ENCODE data around the gene CRNN. TPM values are rescaled to one million over a fixed set of nuclear protein-coding genes. Genes with fewer than 3 reads are reported as not detected.
A peak's percentile ranks its signal among the peaks of the same experiment; 100 is the strongest.

The CRNN gene
- total and polyA plus RNA-seq, 5 experiments from 2014 or later, result not detected

- Mint-ChIP-seq H3K4me1 (no peaks in the 10 kb centered on the region), H3K27me3 (no peaks in the 10 kb centered on the region), H3K4me3 (no peak overlapping the region), H3K9me3 (no peaks in the 10 kb centered on the region), H3K36me3 (no peaks in the 10 kb centered on the region), H3K27ac (no peak overlapping the region)
- POLR2A ChIA-PET, result no interaction called here
- no peak for ATAC-seq
- DNase-seq, result no peak
Measured at GRCh38 chr1:152447484-152447883, 33.4 kb upstream of the CRNN start.

- Mint-ChIP-seq H3K4me1 (peaks cover 0 to 6% (median 5%) of the 10 kb centered on the region in 4 donors), H3K27me3 (peaks cover 0 to 3% (median 1%) of the 10 kb centered on the region in 5 donors)
Measured at GRCh38 chr1:152444045-152444444, 30.0 kb upstream of the CRNN start.

GRCh38 chr1:152442765-152443164, 28.7 kb upstream of the CRNN start:
- Mint-ChIP-seq H3K27me3 (peaks cover 0 to 16% (median 4%) of the 10 kb centered on the region in 5 donors), H3K9me3 (no peaks in the 10 kb centered on the region), H3K4me3 (no peak overlapping the region), H3K36me3 (no peaks in the 10 kb centered on the region), H3K4me1 (peaks cover 0 to 6% (median 5%) of the 10 kb centered on the region in 4 donors), H3K27ac (peak overlapping the region in 1 of 10 donors; percentile 30)
- no peak for ATAC-seq
- no peak for DNase-seq
- POLR2A ChIA-PET, result no interaction called here

More at GRCh38 chr1:152444045-152444444, 30.0 kb upstream of the CRNN start:
- POLR2A ChIA-PET, result no interaction called here
- H3K9me3 Mint-ChIP-seq, result no peaks in the 10 kb centered on the region
- no peaks in the 10 kb centered on the region for H3K36me3 Mint-ChIP-seq
- no peak for ATAC-seq
- H3K4me3 Mint-ChIP-seq, result no peak overlapping the region
- H3K27ac Mint-ChIP-seq, result no peak overlapping the region
- DNase-seq, result no peak

GRCh38 chr1:152442301-152442700, 28.2 kb upstream of the CRNN start:
- DNase-seq (no peak), ATAC-seq (no peak)
- H3K27me3 Mint-ChIP-seq, result peaks cover 1 to 21% (median 8%) of the 10 kb centered on the region in 5 donors
- H3K9me3 Mint-ChIP-seq, result no peaks in the 10 kb centered on the region
- no peaks in the 10 kb centered on the region for H3K36me3 Mint-ChIP-seq
- H3K4me1 Mint-ChIP-seq, result peaks cover 0 to 6% (median 5%) of the 10 kb centered on the region in 4 donors
- H3K4me3 Mint-ChIP-seq, result no peak overlapping the region
- no peak overlapping the region for H3K27ac Mint-ChIP-seq
- POLR2A ChIA-PET, result no interaction called here

- no peak for DNase-seq
- Mint-ChIP-seq H3K27me3 (peaks cover 1 to 26% (median 13%) of the 10 kb centered on the region in 5 donors), H3K9me3 (no peaks in the 10 kb centered on the region), H3K4me3 (no peak overlapping the region), H3K27ac (peak overlapping the region in 1 of 10 donors; percentile 80), H3K4me1 (peaks cover 0 to 6% (median 5%) of the 10 kb centered on the region in 4 donors), H3K36me3 (no peaks in the 10 kb centered on the region)
- no peak for ATAC-seq
- POLR2A ChIA-PET, result interaction anchor here (1.5 kb wide), 1 partner anchor 253 kb away, joined by 3 read pairs; no protein-coding TSS in a partner anchor
Measured at GRCh38 chr1:152441756-152442155, 27.7 kb upstream of the CRNN start.

GRCh38 chr1:152440635-152441471, 26.8 kb upstream of the CRNN start:
- peak; percentile 97 to 100 for ATAC-seq
- Mint-ChIP-seq H3K27me3 (peaks cover 9 to 35% (median 20%) of the 10 kb centered on the region in 5 donors), H3K4me3 (no peak overlapping the region), H3K4me1 (peaks cover 0 to 6% (median 5%) of the 10 kb centered on the region in 4 donors), H3K9me3 (no peaks in the 10 kb centered on the region), H3K27ac (peak overlapping the region in 1 of 10 donors; percentile 77), H3K36me3 (no peaks in the 10 kb centered on the region)
- POLR2A ChIA-PET, result interaction anchor here (1.5 kb wide), 1 partner anchor 252 kb away, joined by 3 read pairs; no protein-coding TSS in a partner anchor
- peak; percentile 22 to 83 (median 60) for DNase-seq

- Mint-ChIP-seq H3K9me3 (no peaks in the 10 kb centered on the region), H3K4me1 (peaks cover 0 to 6% (median 5%) of the 10 kb centered on the region in 4 donors), H3K27ac (peak overlapping the region in 1 of 10 donors; percentile 16), H3K27me3 (peaks cover 9 to 38% (median 21%) of the 10 kb centered on the region in 5 donors), H3K4me3 (no peak overlapping the region), H3K36me3 (no peaks in the 10 kb centered on the region)
- POLR2A ChIA-PET, result no interaction called here
- no peak for DNase-seq
- ATAC-seq, result no peak
Measured at GRCh38 chr1:152436593-152437496, 22.8 kb upstream of the CRNN start.

- no peak overlapping the region for H3K27ac Mint-ChIP-seq
- H3K4me3 Mint-ChIP-seq, result no peak overlapping the region
- no peak for DNase-seq
- H3K9me3 Mint-ChIP-seq, result peaks cover 0 to 24% (median 16%) of the 10 kb centered on the region in 9 donors
- H3K4me1 Mint-ChIP-seq, result no peaks in the 10 kb centered on the region
- peaks cover 2 to 18% (median 15%) of the 10 kb centered on the region in 3 donors for H3K36me3 Mint-ChIP-seq
- H3K27me3 Mint-ChIP-seq, result peaks cover 0 to 5% (median 3%) of the 10 kb centered on the region in 5 donors
- POLR2A ChIA-PET, result no interaction called here
- ATAC-seq, result no peak
Measured at GRCh38 chr1:152427458-152427857, 13.4 kb upstream of the CRNN start.

- H3K27ac Mint-ChIP-seq, result no peak overlapping the region
- POLR2A ChIA-PET, result no interaction called here
- no peak overlapping the region for H3K4me3 Mint-ChIP-seq
Measured at GRCh38 chr1:152426731-152427130, 12.7 kb upstream of the CRNN start.

GRCh38 chr1:152419917-152420316, 5.9 kb upstream of the CRNN start:
- H3K27ac Mint-ChIP-seq, result no peak overlapping the region
- H3K4me3 Mint-ChIP-seq, result no peak overlapping the region
- no peaks in the 10 kb centered on the region for H3K4me1 Mint-ChIP-seq
- no peak for ATAC-seq
- DNase-seq, result no peak
- peaks cover 3 to 31% (median 22%) of the 10 kb centered on the region in 9 donors for H3K9me3 Mint-ChIP-seq
- H3K27me3 Mint-ChIP-seq, result peaks cover 19 to 43% (median 26%) of the 10 kb centered on the region in 5 donors
- peaks cover 2 to 18% (median 15%) of the 10 kb centered on the region in 3 donors for H3K36me3 Mint-ChIP-seq
- POLR2A ChIA-PET, result no interaction called here

More at GRCh38 chr1:152426731-152427130, 12.7 kb upstream of the CRNN start:
- ATAC-seq (no peak), DNase-seq (no peak)
- Mint-ChIP-seq H3K9me3 (peaks cover 0 to 28% (median 20%) of the 10 kb centered on the region in 9 donors), H3K36me3 (peaks cover 2 to 18% (median 15%) of the 10 kb centered on the region in 3 donors), H3K4me1 (no peaks in the 10 kb centered on the region), H3K27me3 (peaks cover 0 to 9% (median 5%) of the 10 kb centered on the region in 5 donors)

GRCh38 chr1:152415454-152416227, 1.6 kb upstream of the CRNN start:
- Mint-ChIP-seq H3K9me3 (no peaks in the 10 kb centered on the region), H3K4me3 (no peak overlapping the region), H3K4me1 (no peaks in the 10 kb centered on the region), H3K27me3 (peaks cover 14 to 39% (median 28%) of the 10 kb centered on the region in 5 donors), H3K36me3 (no peaks in the 10 kb centered on the region), H3K27ac (peak overlapping the region in 1 of 10 donors; percentile 41)
- POLR2A ChIA-PET, result no interaction called here
- no peak for DNase-seq
- ATAC-seq, result no peak

- POLR2A ChIA-PET, result no interaction called here
- Mint-ChIP-seq H3K27ac (no peak overlapping the region), H3K4me3 (no peak overlapping the region), H3K9me3 (no peaks in the 10 kb centered on the region), H3K27me3 (peaks cover 12 to 51% (median 31%) of the 10 kb centered on the region in 5 donors), H3K36me3 (no peaks in the 10 kb centered on the region), H3K4me1 (no peaks in the 10 kb centered on the region)
- ATAC-seq (no peak), DNase-seq (no peak)
Measured at GRCh38 chr1:152412756-152413155, 1.3 kb downstream of the CRNN start.
